ENCODE results near the gene GAB2.

GAB2 gene

DNA sequence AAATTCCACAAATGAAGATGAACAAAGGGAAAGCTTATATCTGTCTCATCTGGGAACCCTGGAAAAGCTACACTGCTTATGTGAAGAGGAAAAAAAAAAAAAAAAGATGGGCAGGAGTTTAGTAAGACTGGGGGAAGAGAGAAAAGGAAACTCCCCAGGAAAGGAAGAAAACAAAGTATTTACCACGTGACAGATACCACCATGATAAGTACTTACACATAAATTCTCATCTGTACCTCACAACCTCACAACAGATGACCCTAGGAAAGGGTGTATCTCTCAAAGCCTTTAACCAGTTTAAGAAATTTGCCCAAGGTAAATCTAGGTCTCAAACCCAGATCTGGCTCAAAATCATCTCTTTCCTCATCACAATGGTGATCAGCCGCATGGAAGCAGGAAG is 77.1 kb downstream of the GAB2 start:
- DNase-seq (ENCODE audit: low read depth) = no peak
- H3K4me3 ChIP-seq (ENCODE audit: low read depth, low read length) = no peak overlapping the region
- TF ChIP-seq, protein P1, sequence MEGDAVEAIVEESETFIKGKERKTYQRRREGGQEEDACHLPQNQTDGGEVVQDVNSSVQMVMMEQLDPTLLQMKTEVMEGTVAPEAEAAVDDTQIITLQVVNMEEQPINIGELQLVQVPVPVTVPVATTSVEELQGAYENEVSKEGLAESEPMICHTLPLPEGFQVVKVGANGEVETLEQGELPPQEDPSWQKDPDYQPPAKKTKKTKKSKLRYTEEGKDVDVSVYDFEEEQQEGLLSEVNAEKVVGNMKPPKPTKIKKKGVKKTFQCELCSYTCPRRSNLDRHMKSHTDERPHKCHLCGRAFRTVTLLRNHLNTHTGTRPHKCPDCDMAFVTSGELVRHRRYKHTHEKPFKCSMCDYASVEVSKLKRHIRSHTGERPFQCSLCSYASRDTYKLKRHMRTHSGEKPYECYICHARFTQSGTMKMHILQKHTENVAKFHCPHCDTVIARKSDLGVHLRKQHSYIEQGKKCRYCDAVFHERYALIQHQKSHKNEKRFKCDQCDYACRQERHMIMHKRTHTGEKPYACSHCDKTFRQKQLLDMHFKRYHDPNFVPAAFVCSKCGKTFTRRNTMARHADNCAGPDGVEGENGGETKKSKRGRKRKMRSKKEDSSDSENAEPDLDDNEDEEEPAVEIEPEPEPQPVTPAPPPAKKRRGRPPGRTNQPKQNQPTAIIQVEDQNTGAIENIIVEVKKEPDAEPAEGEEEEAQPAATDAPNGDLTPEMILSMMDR (conservative IDR thresholded peaks at IDR 0.05; ENCODE audit: low read depth, low read length) = no peak

DNA sequence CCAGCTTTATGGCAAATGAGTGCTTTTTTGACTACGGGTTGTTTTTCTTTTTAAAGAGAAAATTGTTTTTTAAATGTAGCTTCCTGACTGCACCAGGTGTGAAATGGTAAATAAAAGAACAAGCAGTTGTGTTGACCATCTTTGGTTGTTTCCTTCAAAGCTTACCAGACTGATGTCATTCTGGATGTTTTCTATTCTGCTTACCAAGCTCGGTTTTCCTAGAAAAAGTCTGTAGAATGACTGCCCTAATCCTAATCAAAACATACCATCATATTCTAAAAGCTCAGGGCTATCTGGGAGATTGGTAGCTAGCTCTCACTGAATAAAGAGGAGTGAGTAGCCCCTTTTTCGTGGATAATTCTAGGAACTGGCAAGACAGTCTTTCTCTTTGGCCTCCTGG is 77.7 kb downstream of the GAB2 start:
- no peak overlapping the region for H3K4me3 ChIP-seq (ENCODE audit: low read depth, low read length)
- DNase-seq (ENCODE audit: low read depth) = no peak
- TF ChIP-seq, protein P1 (conservative IDR thresholded peaks at IDR 0.05; ENCODE audit: low read depth, low read length) = no peak

DNA sequence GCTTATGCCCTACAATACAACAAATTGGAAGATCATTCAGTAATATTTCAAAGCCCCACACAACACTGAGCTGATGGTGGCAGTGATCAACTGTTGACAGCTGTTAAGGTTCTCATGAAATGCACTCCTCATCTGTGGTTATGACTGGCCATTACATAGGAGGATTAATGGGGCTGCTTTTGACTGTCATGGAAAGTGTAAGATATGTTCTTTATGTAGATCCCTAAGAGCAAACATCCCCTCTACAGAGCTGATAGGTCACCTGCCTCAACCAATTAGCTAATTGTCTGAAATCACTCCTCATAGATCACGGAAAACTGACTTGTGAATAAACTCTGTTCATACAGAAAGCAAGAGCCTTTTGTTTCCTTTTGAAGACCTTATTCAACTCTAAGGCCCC is 78.1 kb downstream of the GAB2 start:
- TF ChIP-seq, protein P1 (conservative IDR thresholded peaks at IDR 0.05; ENCODE audit: low read depth, low read length) = no peak
- no peak for DNase-seq (ENCODE audit: low read depth)
- no peak overlapping the region for H3K4me3 ChIP-seq (ENCODE audit: low read depth, low read length)

DNA sequence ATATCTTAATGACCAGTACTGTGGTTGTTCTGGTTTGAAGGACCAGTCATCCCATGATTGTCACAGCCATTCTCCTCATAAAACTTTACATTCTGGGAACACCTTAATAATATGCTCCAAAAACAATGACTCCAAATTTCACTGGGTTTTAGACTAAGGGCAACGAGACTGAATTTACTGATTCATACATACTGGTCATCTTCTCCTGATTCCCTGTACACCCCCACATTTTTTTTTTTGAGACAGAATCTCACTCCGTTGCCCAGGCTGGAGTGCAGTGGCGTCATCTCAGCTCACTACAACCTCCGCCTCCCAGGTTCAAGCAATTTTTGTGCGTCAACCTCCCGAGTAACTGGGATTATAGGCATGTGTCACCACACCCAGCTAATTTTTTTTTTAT is 78.9 kb downstream of the GAB2 start:
- no peak for DNase-seq (ENCODE audit: low read depth)
- no peak overlapping the region for H3K4me3 ChIP-seq (ENCODE audit: low read depth, low read length)
- TF ChIP-seq, protein P1 (conservative IDR thresholded peaks at IDR 0.05; ENCODE audit: low read depth, low read length) = no peak

DNA sequence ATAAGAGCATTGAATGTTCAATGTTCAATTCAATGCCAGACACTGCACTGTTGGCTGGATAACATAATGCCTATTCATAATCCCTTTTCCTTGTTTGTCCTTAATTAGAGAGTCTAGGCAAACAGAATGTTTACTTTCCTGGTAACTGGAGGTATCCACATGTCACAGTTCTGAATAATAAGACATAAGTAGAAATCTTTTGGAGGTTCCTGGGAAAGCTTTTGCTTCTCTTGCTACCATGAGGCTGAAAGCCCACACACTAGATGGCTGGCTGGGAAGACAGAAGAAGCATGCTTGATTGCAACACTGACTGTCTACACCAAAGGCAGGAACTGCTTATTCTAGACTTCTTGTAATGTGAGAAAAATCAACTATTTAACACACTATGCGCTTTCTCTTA is 79.5 kb downstream of the GAB2 start:
- no peak overlapping the region for H3K4me3 ChIP-seq (ENCODE audit: low read depth, low read length)
- no peak for DNase-seq (ENCODE audit: low read depth)
- TF ChIP-seq, protein P1 (conservative IDR thresholded peaks at IDR 0.05; ENCODE audit: low read depth, low read length) = no peak

DNA sequence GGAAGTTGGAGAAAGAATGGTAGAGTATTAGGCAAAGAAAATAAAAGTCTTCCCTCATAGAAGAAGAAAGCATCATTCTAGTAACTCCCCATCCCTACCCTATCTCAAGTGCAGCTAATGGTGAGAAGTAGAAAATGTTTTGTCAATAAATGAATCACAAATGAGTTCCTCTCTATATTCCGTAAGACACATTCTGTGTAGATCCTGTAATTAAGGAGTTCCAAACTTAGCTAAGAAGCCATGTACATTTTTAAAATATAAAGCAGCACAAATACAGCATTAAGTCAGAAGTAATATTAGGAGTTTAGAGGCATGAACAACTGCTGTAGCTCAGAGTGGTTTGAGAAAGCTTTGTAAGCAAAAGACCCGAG is 80.1 kb downstream of the GAB2 start:
- TF ChIP-seq, protein P1 (conservative IDR thresholded peaks at IDR 0.05; ENCODE audit: low read depth, low read length) = no peak
- no peak overlapping the region for H3K4me3 ChIP-seq (ENCODE audit: low read depth, low read length)
- no peak for DNase-seq (ENCODE audit: low read depth)

DNA sequence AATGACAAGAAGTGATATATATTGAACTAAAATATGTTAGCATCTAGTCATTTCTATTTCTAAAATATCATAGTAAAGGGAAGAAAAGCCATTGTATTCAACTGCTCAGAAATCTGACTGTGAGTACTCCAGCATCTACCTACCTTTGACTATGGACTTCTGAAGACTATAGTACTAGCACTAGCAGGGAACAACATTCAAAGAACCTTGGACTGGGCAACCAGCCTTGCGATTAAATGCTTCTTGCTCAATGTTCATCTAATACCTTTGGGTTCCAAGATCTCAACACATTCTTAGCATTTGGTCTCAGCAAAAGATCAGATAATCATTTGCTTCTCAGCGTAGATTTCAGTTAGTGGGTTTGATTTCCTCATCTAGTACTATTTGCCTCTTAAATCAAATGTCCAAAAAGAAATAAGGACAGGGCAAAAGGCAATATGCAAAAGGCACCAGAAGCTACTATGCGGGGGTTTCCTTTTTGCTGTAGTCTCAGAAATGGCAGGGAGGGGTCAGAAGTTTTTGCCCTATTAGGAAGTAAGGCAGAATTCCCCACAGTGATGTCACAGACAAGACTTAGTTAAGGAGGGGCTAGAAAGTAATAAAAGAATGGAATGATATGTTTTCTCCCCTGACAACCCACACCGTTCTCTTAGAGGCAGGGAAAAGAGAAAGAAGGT is 80.6 kb downstream of the GAB2 start:
- no peak overlapping the region for H3K4me3 ChIP-seq (ENCODE audit: low read depth, low read length)
- TF ChIP-seq, protein P1 (conservative IDR thresholded peaks at IDR 0.05; ENCODE audit: low read depth, low read length) = no peak
- no peak for DNase-seq (ENCODE audit: low read depth)

Measured in choroid plexus epithelial cell (primary cell).